ENCODE results near the gene MAP1B.

MAP1B gene

GRCh38 chr5:72076621-72077300 is 30.5 kb upstream of the MAP1B start:
- no peak overlapping the region for H3K4me2 ChIP-seq (ENCODE audit: low read length, poor library complexity, severe bottlenecking)

GRCh38 chr5:72077390-72077789 is 29.9 kb upstream of the MAP1B start:
- no peak overlapping the region for H3K23ac ChIP-seq (ENCODE audit: low read length in 2 of 2)
- no peaks in the 10 kb centered on the region for H3K9me3 ChIP-seq (ENCODE audit: control insufficient read depth, low read length)
- H3K79me1 ChIP-seq (replicated peaks; ENCODE audit: low read length, poor library complexity, severe bottlenecking), result no peaks in the 10 kb centered on the region
- H2AFZ ChIP-seq (ENCODE audit: low read depth, low read length), result no peak overlapping the region
- no peak overlapping the region for H3K4me3 ChIP-seq (ENCODE audit: insufficient read depth in 1 of 2, low read depth in 1 of 2, low read length in 2 of 2)
- no peak overlapping the region for H3K27ac ChIP-seq (ENCODE audit: low read length, poor library complexity, severe bottlenecking)
- H3K14ac ChIP-seq (ENCODE audit: low read length in 2 of 2), result no peak overlapping the region
- H2BK12ac ChIP-seq (ENCODE audit: low read length in 2 of 2), result no peak overlapping the region
- H3K36me3 ChIP-seq (ENCODE audit: control insufficient read depth in 1 of 2, insufficient read depth in 2 of 2, low read depth in 1 of 2, low read length in 2 of 2), result no peaks in the 10 kb centered on the region
- no peak overlapping the region for H4K91ac ChIP-seq (ENCODE audit: low read length)
- no peak overlapping the region for H3K18ac ChIP-seq (ENCODE audit: low read depth in 1 of 2, low read length in 2 of 2)
- no peak for DNase-seq
- no peak overlapping the region for H4K8ac ChIP-seq (ENCODE audit: low read length)
- peaks cover 0 to 5% of the 10 kb centered on the region in 2 experiments for H3K27me3 ChIP-seq (ENCODE audit: control insufficient read depth in 1 of 2, insufficient read depth in 1 of 2, low read length in 2 of 2)
- no peak overlapping the region for H2BK120ac ChIP-seq (ENCODE audit: low read depth, low read length)
- H2BK15ac ChIP-seq (ENCODE audit: low read depth, poor library complexity, severe bottlenecking), result no peak overlapping the region
- no peak overlapping the region for H3K9ac ChIP-seq (ENCODE audit: low read length)
- no peak overlapping the region for H3K4ac ChIP-seq (ENCODE audit: low read depth in 1 of 2, low read length in 2 of 2)
- H2AK5ac ChIP-seq (ENCODE audit: low read length, severe bottlenecking), result no peak overlapping the region
- H3K4me1 ChIP-seq (ENCODE audit: control insufficient read depth, insufficient read depth, low read depth, low read length), result no peaks in the 10 kb centered on the region
- 91% methylated on average over 3 of the region's 3 CpGs for WGBS
- H2BK5ac ChIP-seq (ENCODE audit: low read depth, low read length, poor library complexity, severe bottlenecking), result no peak overlapping the region
- H3K4me2 ChIP-seq (ENCODE audit: low read length, poor library complexity, severe bottlenecking), result no peak overlapping the region

More at GRCh38 chr5:72076621-72077300, 30.5 kb upstream of the MAP1B start:
- Histone ChIP-seq H2BK15ac (ENCODE audit: low read depth, poor library complexity, severe bottlenecking) (no peak overlapping the region), H2AFZ (ENCODE audit: low read depth, low read length) (no peak overlapping the region), H3K27ac (ENCODE audit: low read length, poor library complexity, severe bottlenecking) (no peak overlapping the region), H4K8ac (ENCODE audit: low read length) (no peak overlapping the region), H2AK5ac (ENCODE audit: low read length, severe bottlenecking) (no peak overlapping the region), H2BK5ac (ENCODE audit: low read depth, low read length, poor library complexity, severe bottlenecking) (no peak overlapping the region), H3K4me3 (ENCODE audit: insufficient read depth in 1 of 2, low read depth in 1 of 2, low read length in 2 of 2) (no peak overlapping the region), H2BK120ac (ENCODE audit: low read depth, low read length) (no peak overlapping the region), H3K18ac (ENCODE audit: low read depth in 1 of 2, low read length in 2 of 2) (no peak overlapping the region), H4K91ac (ENCODE audit: low read length) (no peak overlapping the region), H3K27me3 (ENCODE audit: control insufficient read depth in 1 of 2, insufficient read depth in 1 of 2, low read length in 2 of 2) (peaks cover 0 to 4% of the 10 kb centered on the region in 2 experiments), H3K4me1 (ENCODE audit: control insufficient read depth, insufficient read depth, low read depth, low read length) (no peaks in the 10 kb centered on the region), H3K14ac (ENCODE audit: low read length in 2 of 2) (no peak overlapping the region), H3K4ac (ENCODE audit: low read depth in 1 of 2, low read length in 2 of 2) (no peak overlapping the region), H3K9me3 (ENCODE audit: control insufficient read depth, low read length) (no peaks in the 10 kb centered on the region), H3K23ac (ENCODE audit: low read length in 2 of 2) (no peak overlapping the region), H3K9ac (ENCODE audit: low read length) (no peak overlapping the region), H2BK12ac (ENCODE audit: low read length in 2 of 2) (no peak overlapping the region), H3K79me1 (replicated peaks; ENCODE audit: low read length, poor library complexity, severe bottlenecking) (no peaks in the 10 kb centered on the region), H3K36me3 (ENCODE audit: control insufficient read depth in 1 of 2, insufficient read depth in 2 of 2, low read depth in 1 of 2, low read length in 2 of 2) (no peaks in the 10 kb centered on the region)
- 86% methylated on average over 4 of the region's 4 CpGs for WGBS
- DNase-seq, result no peak

GRCh38 chr5:72079288-72079687 is 28.0 kb upstream of the MAP1B start:
- Histone ChIP-seq H3K4me3 (ENCODE audit: insufficient read depth in 1 of 2, low read depth in 1 of 2, low read length in 2 of 2) (no peak overlapping the region), H3K23ac (ENCODE audit: low read length in 2 of 2) (no peak overlapping the region), H3K4me2 (ENCODE audit: low read length, poor library complexity, severe bottlenecking) (no peak overlapping the region), H3K9me3 (ENCODE audit: control insufficient read depth, low read length) (no peaks in the 10 kb centered on the region), H3K27me3 (ENCODE audit: control insufficient read depth in 1 of 2, insufficient read depth in 1 of 2, low read length in 2 of 2) (peaks cover 0 to 13% of the 10 kb centered on the region in 2 experiments), H4K91ac (ENCODE audit: low read length) (no peak overlapping the region), H3K36me3 (ENCODE audit: control insufficient read depth in 1 of 2, insufficient read depth in 2 of 2, low read depth in 1 of 2, low read length in 2 of 2) (no peaks in the 10 kb centered on the region), H2BK120ac (ENCODE audit: low read depth, low read length) (no peak overlapping the region), H2BK12ac (ENCODE audit: low read length in 2 of 2) (no peak overlapping the region), H2AFZ (ENCODE audit: low read depth, low read length) (no peak overlapping the region), H3K18ac (ENCODE audit: low read depth in 1 of 2, low read length in 2 of 2) (no peak overlapping the region), H3K4ac (ENCODE audit: low read depth in 1 of 2, low read length in 2 of 2) (no peak overlapping the region), H3K4me1 (ENCODE audit: control insufficient read depth, insufficient read depth, low read depth, low read length) (no peaks in the 10 kb centered on the region), H2BK15ac (ENCODE audit: low read depth, poor library complexity, severe bottlenecking) (no peak overlapping the region), H3K14ac (ENCODE audit: low read length in 2 of 2) (no peak overlapping the region), H3K79me1 (replicated peaks; ENCODE audit: low read length, poor library complexity, severe bottlenecking) (no peaks in the 10 kb centered on the region), H2AK5ac (ENCODE audit: low read length, severe bottlenecking) (no peak overlapping the region), H3K9ac (ENCODE audit: low read length) (no peak overlapping the region), H2BK5ac (ENCODE audit: low read depth, low read length, poor library complexity, severe bottlenecking) (no peak overlapping the region), H4K8ac (ENCODE audit: low read length) (no peak overlapping the region), H3K27ac (ENCODE audit: low read length, poor library complexity, severe bottlenecking) (no peak overlapping the region)
- 23% methylated on average over 7 of the region's 7 CpGs for WGBS
- peak; percentile 10 for DNase-seq

GRCh38 chr5:72082048-72082447 is 25.2 kb upstream of the MAP1B start:
- Histone ChIP-seq H2AK5ac (ENCODE audit: low read length, severe bottlenecking) (no peak overlapping the region), H3K9me3 (ENCODE audit: control insufficient read depth, low read length) (no peaks in the 10 kb centered on the region), H3K27ac (ENCODE audit: low read length, poor library complexity, severe bottlenecking) (no peak overlapping the region), H3K36me3 (ENCODE audit: control insufficient read depth in 1 of 2, insufficient read depth in 2 of 2, low read depth in 1 of 2, low read length in 2 of 2) (no peaks in the 10 kb centered on the region), H3K79me1 (replicated peaks; ENCODE audit: low read length, poor library complexity, severe bottlenecking) (no peaks in the 10 kb centered on the region), H2BK120ac (ENCODE audit: low read depth, low read length) (no peak overlapping the region), H3K4me3 (ENCODE audit: insufficient read depth in 1 of 2, low read depth in 1 of 2, low read length in 2 of 2) (no peak overlapping the region), H2BK5ac (ENCODE audit: low read depth, low read length, poor library complexity, severe bottlenecking) (no peak overlapping the region), H3K9ac (ENCODE audit: low read length) (no peak overlapping the region), H3K14ac (ENCODE audit: low read length in 2 of 2) (no peak overlapping the region), H4K8ac (ENCODE audit: low read length) (no peak overlapping the region), H3K18ac (ENCODE audit: low read depth in 1 of 2, low read length in 2 of 2) (no peak overlapping the region), H2AFZ (ENCODE audit: low read depth, low read length) (no peak overlapping the region), H3K23ac (ENCODE audit: low read length in 2 of 2) (no peak overlapping the region), H3K4ac (ENCODE audit: low read depth in 1 of 2, low read length in 2 of 2) (no peak overlapping the region), H2BK15ac (ENCODE audit: low read depth, poor library complexity, severe bottlenecking) (no peak overlapping the region), H4K91ac (ENCODE audit: low read length) (no peak overlapping the region), H2BK12ac (ENCODE audit: low read length in 2 of 2) (no peak overlapping the region), H3K27me3 (ENCODE audit: control insufficient read depth in 1 of 2, insufficient read depth in 1 of 2, low read length in 2 of 2) (peaks cover 0 to 20% of the 10 kb centered on the region in 2 experiments), H3K4me2 (ENCODE audit: low read length, poor library complexity, severe bottlenecking) (no peak overlapping the region), H3K4me1 (ENCODE audit: control insufficient read depth, insufficient read depth, low read depth, low read length) (no peaks in the 10 kb centered on the region)
- no CpG with 5 or more reads among the region's 1 CpG for WGBS
- DNase-seq, result no peak

All from mesenchymal stem cell (in vitro differentiated cells and primary cell).